ENCODE measurements around the gene ZNF511. TPM values are rescaled to one million over a fixed set of nuclear protein-coding genes. Genes with fewer than 3 reads are reported as not detected.

The ZNF511 gene
- total RNA-seq, 6 donors from 2014 or later: 12.6 to 44.2 (median 33.0) TPM

DNA sequence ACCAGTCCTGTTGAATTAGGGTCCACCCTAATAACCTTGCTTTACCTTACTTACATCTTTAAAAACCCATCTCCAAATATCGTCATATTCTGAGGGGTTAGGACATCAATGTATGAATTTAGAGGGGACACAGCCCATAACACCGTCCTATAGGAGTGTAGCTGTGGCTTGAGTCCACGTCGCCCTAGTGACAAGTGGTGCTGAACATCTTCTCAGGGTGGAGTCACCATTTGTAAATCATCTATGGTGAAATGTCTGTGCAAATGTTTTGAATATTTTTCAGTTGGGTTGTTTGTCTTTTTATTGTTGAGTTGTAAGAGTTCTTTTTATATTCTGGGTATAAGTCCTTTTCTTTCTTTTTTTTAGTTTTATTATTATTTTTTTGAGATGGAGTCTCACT lies 33.3 kb downstream of the ZNF511 start:
- Histone ChIP-seq H3K4me3 (no peak overlapping the region), H3K27me3 (peaks cover 0 to 8% (median 2%) of the 10 kb centered on the region in 4 donors), H3K27ac (no peak overlapping the region), H3K9me3 (no peaks in the 10 kb centered on the region), H3K4me1 (peaks cover 0 to under 1% (median under 1%) of the 10 kb centered on the region in 4 donors), H3K36me3 (no peaks in the 10 kb centered on the region)
- WGBS, 2 donors: 89 to 92% methylated on average over 4 of the region's 4 CpGs
- DNase-seq (no peak), ATAC-seq (ENCODE audit: low FRiP score in 2 of 2) (no peak)
- TF ChIP-seq POLR2AphosphoS5 (IDR thresholded peaks at IDR 0.05) (no peak), EP300 (IDR thresholded peaks at IDR 0.05) (no peak), POLR2A (IDR thresholded peaks at IDR 0.05) (no peak)
- TF ChIP-seq, protein P1, sequence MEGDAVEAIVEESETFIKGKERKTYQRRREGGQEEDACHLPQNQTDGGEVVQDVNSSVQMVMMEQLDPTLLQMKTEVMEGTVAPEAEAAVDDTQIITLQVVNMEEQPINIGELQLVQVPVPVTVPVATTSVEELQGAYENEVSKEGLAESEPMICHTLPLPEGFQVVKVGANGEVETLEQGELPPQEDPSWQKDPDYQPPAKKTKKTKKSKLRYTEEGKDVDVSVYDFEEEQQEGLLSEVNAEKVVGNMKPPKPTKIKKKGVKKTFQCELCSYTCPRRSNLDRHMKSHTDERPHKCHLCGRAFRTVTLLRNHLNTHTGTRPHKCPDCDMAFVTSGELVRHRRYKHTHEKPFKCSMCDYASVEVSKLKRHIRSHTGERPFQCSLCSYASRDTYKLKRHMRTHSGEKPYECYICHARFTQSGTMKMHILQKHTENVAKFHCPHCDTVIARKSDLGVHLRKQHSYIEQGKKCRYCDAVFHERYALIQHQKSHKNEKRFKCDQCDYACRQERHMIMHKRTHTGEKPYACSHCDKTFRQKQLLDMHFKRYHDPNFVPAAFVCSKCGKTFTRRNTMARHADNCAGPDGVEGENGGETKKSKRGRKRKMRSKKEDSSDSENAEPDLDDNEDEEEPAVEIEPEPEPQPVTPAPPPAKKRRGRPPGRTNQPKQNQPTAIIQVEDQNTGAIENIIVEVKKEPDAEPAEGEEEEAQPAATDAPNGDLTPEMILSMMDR (IDR thresholded peaks at IDR 0.05): no peak

DNA sequence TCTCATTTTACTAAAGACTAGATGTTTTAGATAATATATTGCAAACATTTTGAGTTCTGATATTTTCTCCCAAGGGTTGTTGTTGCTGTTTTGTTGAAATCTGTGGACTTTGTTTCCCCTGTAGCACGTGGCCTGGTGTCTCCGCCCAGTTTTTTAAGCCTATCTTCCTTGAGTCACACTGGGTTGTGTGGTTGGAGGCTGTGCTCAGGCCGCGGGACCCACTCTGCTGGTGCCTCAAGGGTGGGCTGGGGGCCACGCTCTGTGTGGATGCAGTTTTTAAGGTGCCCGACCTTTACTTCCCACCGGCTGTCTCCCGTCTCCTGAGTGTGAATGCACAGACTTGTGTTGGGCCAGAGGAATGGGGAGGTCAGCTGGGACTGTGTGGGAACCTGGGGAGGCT lies 34.2 kb downstream of the ZNF511 start:
- Histone ChIP-seq H3K27me3 (peaks cover 0 to 11% (median 2%) of the 10 kb centered on the region in 4 donors), H3K4me1 (no peaks in the 10 kb centered on the region), H3K4me3 (no peak overlapping the region), H3K36me3 (no peaks in the 10 kb centered on the region), H3K9me3 (no peaks in the 10 kb centered on the region), H3K27ac (no peak overlapping the region)
- no peak for ATAC-seq (ENCODE audit: low FRiP score in 2 of 2)
- TF ChIP-seq POLR2A (IDR thresholded peaks at IDR 0.05) (no peak), POLR2AphosphoS5 (IDR thresholded peaks at IDR 0.05) (no peak), EP300 (IDR thresholded peaks at IDR 0.05) (no peak)
- TF ChIP-seq, protein P1 (IDR thresholded peaks at IDR 0.05): no peak
- peak in 1 of 2 donors; percentile 36 for DNase-seq
- 69 to 70% methylated on average over 8 of the region's 8 CpGs for WGBS, 2 donors

DNA sequence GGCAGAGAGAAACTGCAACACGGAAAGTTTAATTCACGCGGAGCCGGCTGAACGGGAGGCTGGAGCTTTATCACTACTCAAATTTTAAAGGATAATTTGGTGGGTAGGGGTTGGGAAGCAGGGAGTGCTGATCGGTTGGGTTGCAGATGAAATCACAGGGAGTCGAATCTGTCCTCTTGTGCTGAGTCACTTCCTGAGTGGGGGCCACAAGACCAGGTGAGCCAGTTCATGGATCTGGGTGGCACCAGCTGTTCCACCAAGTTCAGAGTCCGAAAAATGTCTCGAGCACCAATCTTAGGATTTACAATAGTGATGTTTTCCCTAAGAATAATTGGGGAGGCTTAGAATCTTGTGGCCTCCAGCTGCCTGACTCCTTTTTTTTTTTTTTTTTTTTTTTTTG lies 34.8 kb downstream of the ZNF511 start:
- WGBS, 2 donors: 61 to 74% methylated on average over 9 of the region's 9 CpGs
- Histone ChIP-seq H3K4me3 (no peak overlapping the region), H3K4me1 (no peaks in the 10 kb centered on the region), H3K36me3 (no peaks in the 10 kb centered on the region), H3K9me3 (no peaks in the 10 kb centered on the region), H3K27me3 (peaks cover 0 to 15% (median 2%) of the 10 kb centered on the region in 4 donors), H3K27ac (no peak overlapping the region)
- TF ChIP-seq POLR2A (IDR thresholded peaks at IDR 0.05) (no peak), EP300 (IDR thresholded peaks at IDR 0.05) (no peak), POLR2AphosphoS5 (IDR thresholded peaks at IDR 0.05) (no peak)
- DNase-seq (no peak), ATAC-seq (ENCODE audit: low FRiP score in 2 of 2) (no peak)

DNA sequence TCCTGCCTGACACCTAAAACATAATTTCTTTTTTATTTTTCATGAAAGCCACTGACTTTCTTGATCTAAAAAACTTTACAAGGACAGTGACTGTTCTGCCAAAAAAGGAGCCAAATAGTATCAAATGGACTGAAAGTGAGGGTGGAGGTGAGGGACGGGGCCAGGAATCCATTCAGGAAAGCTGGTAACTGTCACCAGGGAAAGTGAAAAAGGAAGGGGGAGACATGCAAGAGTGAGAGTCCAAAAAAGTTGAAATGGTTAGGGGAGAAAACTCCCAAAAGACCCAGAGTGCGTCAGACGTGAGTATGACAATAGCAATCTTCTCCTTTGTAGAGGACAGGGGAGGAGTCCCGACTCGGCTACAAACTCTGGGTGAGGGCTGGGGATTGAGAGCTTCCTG lies 35.5 kb downstream of the ZNF511 start:
- H3K4me1 ChIP-seq: no peaks in the 10 kb centered on the region
- H3K27ac ChIP-seq: no peak overlapping the region
- peaks cover 0 to 15% (median 2%) of the 10 kb centered on the region in 4 donors for H3K27me3 ChIP-seq
- DNase-seq: no peak
- no peak for ATAC-seq (ENCODE audit: low FRiP score in 2 of 2)
- WGBS, 2 donors: 66 to 72% methylated on average over 5 of the region's 5 CpGs
- H3K9me3 ChIP-seq: no peaks in the 10 kb centered on the region
- H3K36me3 ChIP-seq: no peaks in the 10 kb centered on the region
- H3K4me3 ChIP-seq: no peak overlapping the region
- TF ChIP-seq POLR2A (IDR thresholded peaks at IDR 0.05) (no peak), POLR2AphosphoS5 (IDR thresholded peaks at IDR 0.05) (no peak), EP300 (IDR thresholded peaks at IDR 0.05) (no peak)
- TF ChIP-seq, protein P1 (IDR thresholded peaks at IDR 0.05): no peak

DNA sequence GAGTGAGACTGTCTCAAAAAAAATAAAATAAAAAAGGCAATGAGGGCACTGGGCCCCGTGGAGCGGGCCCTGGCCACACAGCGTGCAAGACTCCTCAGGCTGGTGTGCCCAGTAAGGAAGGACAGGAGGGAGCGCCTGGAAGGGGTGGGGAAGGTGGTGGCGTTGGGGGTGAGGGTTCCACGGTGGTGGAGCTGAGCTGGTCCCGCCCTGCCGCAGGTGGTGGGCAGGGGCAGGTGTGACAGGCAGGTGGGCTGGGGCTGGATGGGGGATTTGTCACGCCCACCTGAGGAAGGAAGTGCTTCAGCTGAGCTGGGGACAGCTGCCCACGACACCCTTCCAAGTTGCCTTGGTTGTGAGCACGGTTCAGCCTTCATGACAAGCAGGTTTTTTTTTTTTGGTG lies 37.7 kb downstream of the ZNF511 start:
- DNase-seq: peak in 1 of 2 donors; percentile 67
- Histone ChIP-seq H3K27ac (no peak overlapping the region), H3K4me3 (no peak overlapping the region), H3K27me3 (peaks cover 0 to 15% (median 2%) of the 10 kb centered on the region in 4 donors), H3K4me1 (no peaks in the 10 kb centered on the region), H3K36me3 (no peaks in the 10 kb centered on the region), H3K9me3 (no peaks in the 10 kb centered on the region)
- no peak for ATAC-seq (ENCODE audit: low FRiP score in 2 of 2)
- TF ChIP-seq POLR2AphosphoS5 (IDR thresholded peaks at IDR 0.05) (no peak), EP300 (IDR thresholded peaks at IDR 0.05) (no peak), POLR2A (IDR thresholded peaks at IDR 0.05) (no peak)
- TF ChIP-seq, protein P1 (IDR thresholded peaks at IDR 0.05): no peak
- 50 to 53% methylated on average over 11 of the region's 11 CpGs for WGBS, 2 donors

All from upper lobe of left lung (tissue), 6 donors.